SU-DHL-6 (cell line): Measurements from ENCODE around the gene CLEC9A.

Source experiments
- H2AFZ ChIP-seq: fragments of 200-600 bp; sonication (generic); 2 replicates; pipeline ENCODE4 v1.6.1; 2014; ENCODE audit warnings: low read depth, mild to moderate bottlenecking, moderate library complexity, mixed read lengths, antibody characterized with exemption, low read length; ENCODE audit not compliant: severe bottlenecking
- H3F3A ChIP-seq: fragments of 200-600 bp; shearing (Covaris generic); 2 replicates; pipeline ENCODE4 v1.6.0; 2016; ENCODE audit warnings: antibody characterized with exemption, mild to moderate bottlenecking; ENCODE audit not compliant: insufficient read depth
- H3K27ac ChIP-seq: fragments of 200-600 bp; sonication (generic); 2 replicates; pipeline ENCODE4 v1.5.1; 2016; ENCODE audit warnings: low read depth, mild to moderate bottlenecking, low read length, moderate library complexity, mixed read lengths
- H3K27me3 ChIP-seq: fragments of 200-600 bp; sonication (generic), shearing (Covaris generic); 2 replicates; pipeline ENCODE4 v1.6.0; 2014; ENCODE audit warnings: mild to moderate bottlenecking, low read length
- H3K36me3 ChIP-seq: fragments of 200-600 bp; sonication (generic); 2 replicates; pipeline ENCODE4 v1.6.1; 2014; ENCODE audit warnings: mild to moderate bottlenecking, low read length, mixed read lengths
- H3K4me2 ChIP-seq: fragments of 300-600, 200-600 bp; shearing (Covaris generic), sonication (generic); 2 replicates; pipeline ENCODE4 v1.6.0; 2014; ENCODE audit warnings: low read length, low read depth, mild to moderate bottlenecking; ENCODE audit not compliant: poor library complexity, severe bottlenecking
- H3K4me3 ChIP-seq: fragments of 200-600 bp; sonication (generic); 2 replicates; pipeline ENCODE4 v1.5.1; 2014; ENCODE audit warnings: antibody characterized with exemption, low read length, mild to moderate bottlenecking, mixed read lengths; ENCODE audit not compliant: insufficient read depth, poor library complexity, severe bottlenecking
- H3K79me2 ChIP-seq: fragments of 200-600 bp; sonication (generic); 2 replicates; pipeline ENCODE4 v1.6.1; 2014; ENCODE audit warnings: mild to moderate bottlenecking, low read length, moderate library complexity; ENCODE audit not compliant: insufficient read depth
- H3K9ac ChIP-seq: fragments of 200-600 bp; sonication (generic); 2 replicates; pipeline ENCODE4 v1.7.0; 2014; ENCODE audit warnings: mild to moderate bottlenecking, low read length
- H3K9me2 ChIP-seq: fragments of 200-600 bp; sonication (generic); replicated peaks from 2 replicates; pipeline ENCODE4 v1.6.1; 2014; ENCODE audit warnings: low read length; ENCODE audit not compliant: insufficient read depth
- H3K9me3 ChIP-seq: fragments of 200-600 bp; sonication (generic); 2 replicates; pipeline ENCODE4 v1.6.1; 2014; ENCODE audit warnings: low read length, mixed read lengths; ENCODE audit not compliant: insufficient read depth
- H4K20me1 ChIP-seq: fragments of 200-600 bp; sonication (generic); 2 replicates; pipeline ENCODE4 v1.6.1; 2014; ENCODE audit warnings: low read depth, mild to moderate bottlenecking, antibody characterized with exemption, low read length, moderate library complexity, mixed read lengths
- CTCF ChIP-seq: fragments of 200-600 bp; sonication (generic); IDR thresholded peaks from one replicate; pipeline ENCODE4 v1.5.1; 2017; ENCODE audit warnings: antibody characterized with exemption, mild to moderate bottlenecking, low read length, moderate library complexity; ENCODE audit not compliant: insufficient read depth, poor library complexity, severe bottlenecking
- EZH2phosphoT487 ChIP-seq: fragments of 200-600 bp; sonication (generic), shearing (Covaris generic); conservative IDR thresholded peaks from 2 replicates; pipeline ENCODE4 v1.6.1; 2018; ENCODE audit warnings: mild to moderate bottlenecking, antibody characterized with exemption, low read length, moderate library complexity, mixed read lengths

Gene CLEC9A

GRCh38 chr12:10082117-10082874, 51.8 kb downstream of the CLEC9A start:
- TF ChIP-seq EZH2phosphoT487, result no peak
- TF ChIP-seq CTCF, result no peak
- Histone ChIP-seq H3K27ac (no peak overlapping the region), H3K4me3 (no peak overlapping the region), H3K27me3 (no peaks in the 10 kb centered on the region), H4K20me1 (no peaks in the 10 kb centered on the region), H3K9me3 (no peaks in the 10 kb centered on the region), H2AFZ (no peak overlapping the region), H3K79me2 (no peaks in the 10 kb centered on the region), H3K36me3 (no peaks in the 10 kb centered on the region), H3K9me2 (no peaks in the 10 kb centered on the region), H3K4me2 (no peak overlapping the region), H3F3A (no peaks in the 10 kb centered on the region), H3K9ac (no peak overlapping the region)

GRCh38 chr12:10084733-10085132, 54.3 kb downstream of the CLEC9A start:
- no peak overlapping the region for H3K9ac ChIP-seq
- TF ChIP-seq CTCF (no peak), EZH2phosphoT487 (no peak)

GRCh38 chr12:10086387-10086786, 55.9 kb downstream of the CLEC9A start:
- H3F3A ChIP-seq, result no peaks in the 10 kb centered on the region
- no peak overlapping the region for H3K27ac ChIP-seq
- no peaks in the 10 kb centered on the region for H3K36me3 ChIP-seq
- H4K20me1 ChIP-seq, result no peaks in the 10 kb centered on the region
- TF ChIP-seq CTCF (no peak), EZH2phosphoT487 (no peak)
- no peak overlapping the region for H2AFZ ChIP-seq
- H3K27me3 ChIP-seq, result no peaks in the 10 kb centered on the region
- no peaks in the 10 kb centered on the region for H3K9me3 ChIP-seq
- no peak overlapping the region for H3K4me2 ChIP-seq
- H3K9ac ChIP-seq, result no peak overlapping the region
- no peaks in the 10 kb centered on the region for H3K79me2 ChIP-seq
- no peak overlapping the region for H3K4me3 ChIP-seq
- no peaks in the 10 kb centered on the region for H3K9me2 ChIP-seq

More at GRCh38 chr12:10084733-10085132, 54.3 kb downstream of the CLEC9A start:
- Histone ChIP-seq H2AFZ (no peak overlapping the region), H3K4me2 (no peak overlapping the region), H3K36me3 (no peaks in the 10 kb centered on the region), H3F3A (no peaks in the 10 kb centered on the region), H3K4me3 (no peak overlapping the region), H3K27ac (no peak overlapping the region), H3K27me3 (no peaks in the 10 kb centered on the region), H3K9me3 (no peaks in the 10 kb centered on the region), H3K9me2 (no peaks in the 10 kb centered on the region), H4K20me1 (no peaks in the 10 kb centered on the region), H3K79me2 (no peaks in the 10 kb centered on the region)
